ENCODE results near the gene GMDS. TPM values are rescaled to one million over a fixed set of nuclear protein-coding genes. Genes with fewer than 3 reads are reported as not detected.

The GMDS gene
- total RNA-seq, 4 donors from 2014 or later, result 3.4 to 7.2 (median 4.6) TPM

DNA sequence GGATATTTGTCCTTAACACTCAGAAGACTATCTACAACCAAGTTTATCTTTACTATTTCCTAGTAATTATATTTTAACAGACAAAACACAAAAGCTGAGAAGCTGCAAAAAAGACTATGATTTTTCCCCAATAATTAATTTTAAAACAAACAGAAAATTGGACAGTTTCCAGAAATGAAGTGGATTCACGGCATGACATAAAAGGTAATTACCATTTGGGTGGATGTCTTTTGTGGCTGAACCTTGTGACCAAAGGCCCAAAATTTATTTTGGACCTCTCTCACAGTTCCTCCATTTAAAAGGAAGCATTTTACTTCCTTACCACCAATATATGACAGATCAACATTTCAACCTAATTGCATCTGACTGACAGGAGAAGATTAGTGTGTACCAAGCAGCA, 90.2 kb downstream of the GMDS start:
- no peaks in the 10 kb centered on the region for H3K36me3 ChIP-seq
- H3K4me1 ChIP-seq, result no peaks in the 10 kb centered on the region
- H3K9me3 ChIP-seq, result no peaks in the 10 kb centered on the region
- intact Hi-C loops (cut with DNase I; ENCODE audit: low total_unique reads), result no loop called here
- TF ChIP-seq POLR2A (IDR thresholded peaks at IDR 0.05), result no peak
- TF ChIP-seq, protein P1, sequence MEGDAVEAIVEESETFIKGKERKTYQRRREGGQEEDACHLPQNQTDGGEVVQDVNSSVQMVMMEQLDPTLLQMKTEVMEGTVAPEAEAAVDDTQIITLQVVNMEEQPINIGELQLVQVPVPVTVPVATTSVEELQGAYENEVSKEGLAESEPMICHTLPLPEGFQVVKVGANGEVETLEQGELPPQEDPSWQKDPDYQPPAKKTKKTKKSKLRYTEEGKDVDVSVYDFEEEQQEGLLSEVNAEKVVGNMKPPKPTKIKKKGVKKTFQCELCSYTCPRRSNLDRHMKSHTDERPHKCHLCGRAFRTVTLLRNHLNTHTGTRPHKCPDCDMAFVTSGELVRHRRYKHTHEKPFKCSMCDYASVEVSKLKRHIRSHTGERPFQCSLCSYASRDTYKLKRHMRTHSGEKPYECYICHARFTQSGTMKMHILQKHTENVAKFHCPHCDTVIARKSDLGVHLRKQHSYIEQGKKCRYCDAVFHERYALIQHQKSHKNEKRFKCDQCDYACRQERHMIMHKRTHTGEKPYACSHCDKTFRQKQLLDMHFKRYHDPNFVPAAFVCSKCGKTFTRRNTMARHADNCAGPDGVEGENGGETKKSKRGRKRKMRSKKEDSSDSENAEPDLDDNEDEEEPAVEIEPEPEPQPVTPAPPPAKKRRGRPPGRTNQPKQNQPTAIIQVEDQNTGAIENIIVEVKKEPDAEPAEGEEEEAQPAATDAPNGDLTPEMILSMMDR (IDR thresholded peaks at IDR 0.05 in 4 of 5, conservative IDR thresholded peaks at IDR 0.05 in 1 of 5), result no peak
- ATAC-seq (no peak), DNase-seq (no peak)
- in situ Hi-C loops (cut with MboI; ENCODE audit: low sequenced_read_pairs in 4 of 4), result no loop called here
- no peaks in the 10 kb centered on the region for H3K27me3 ChIP-seq
- no peak overlapping the region for H3K4me3 ChIP-seq
- no peak overlapping the region for H3K27ac ChIP-seq

DNA sequence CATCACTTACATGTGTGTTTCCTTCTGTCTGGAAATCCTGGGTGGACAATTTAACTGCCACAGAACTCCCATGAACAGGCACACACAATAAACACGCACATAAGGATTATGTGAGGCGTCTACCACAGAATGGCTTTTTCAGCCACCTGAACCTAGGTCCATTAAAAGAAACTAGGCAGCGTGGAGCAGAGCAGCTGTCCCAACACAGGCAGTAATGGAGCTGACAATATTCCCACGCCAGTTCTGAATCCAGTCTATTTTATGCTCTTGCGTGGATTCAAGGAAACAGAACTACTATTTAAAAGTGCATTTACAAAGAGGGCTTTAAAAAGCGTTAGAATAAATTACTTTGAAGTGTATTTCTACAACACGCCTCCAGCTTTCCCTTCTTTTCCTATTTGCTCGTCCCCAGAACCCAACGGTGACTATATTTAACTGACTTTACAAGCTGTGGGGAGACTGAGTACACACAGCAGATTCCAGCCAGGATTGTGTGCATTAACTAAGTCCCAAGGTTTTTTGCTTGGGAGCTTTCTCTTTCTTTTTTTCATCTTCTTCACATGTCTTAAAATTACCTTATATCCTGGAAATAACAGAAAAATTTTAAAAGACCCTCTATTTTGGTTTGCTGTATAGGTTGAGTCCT, 95.9 kb downstream of the GMDS start:
- Histone ChIP-seq H3K9me3 (no peaks in the 10 kb centered on the region), H3K4me1 (no peaks in the 10 kb centered on the region), H3K36me3 (no peaks in the 10 kb centered on the region), H3K27ac (no peak overlapping the region), H3K27me3 (no peaks in the 10 kb centered on the region), H3K4me3 (no peak overlapping the region)
- no peak for ATAC-seq
- intact Hi-C loops (cut with DNase I; ENCODE audit: low total_unique reads), result no loop called here
- DNase-seq, result no peak
- TF ChIP-seq, protein P1 (IDR thresholded peaks at IDR 0.05 in 4 of 5, conservative IDR thresholded peaks at IDR 0.05 in 1 of 5), result no peak
- TF ChIP-seq POLR2A (IDR thresholded peaks at IDR 0.05), result no peak
- in situ Hi-C loops (cut with MboI; ENCODE audit: low sequenced_read_pairs in 4 of 4), result no loop called here

DNA sequence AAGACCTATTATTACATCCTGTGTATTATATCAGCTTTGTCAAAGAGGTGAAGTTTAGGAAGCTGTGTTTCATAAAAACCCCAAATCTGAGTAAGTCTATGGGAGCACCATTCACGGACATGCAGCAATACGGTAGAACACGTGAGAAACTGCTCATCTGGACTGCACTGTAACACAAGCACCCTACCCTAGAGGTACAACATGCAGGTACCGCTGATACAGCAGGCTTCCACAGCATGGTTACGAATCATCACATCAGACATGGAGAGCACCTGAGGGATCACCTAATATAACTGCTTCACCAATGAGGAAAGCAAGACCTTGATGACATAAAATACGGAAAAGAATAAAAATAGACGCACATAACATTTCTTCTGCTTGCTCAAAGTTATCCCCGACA, 96.7 kb downstream of the GMDS start:
- no peak for ATAC-seq
- intact Hi-C loops (cut with DNase I; ENCODE audit: low total_unique reads), result no loop called here
- H3K36me3 ChIP-seq, result no peaks in the 10 kb centered on the region
- in situ Hi-C loops (cut with MboI; ENCODE audit: low sequenced_read_pairs in 4 of 4), result no loop called here
- H3K4me1 ChIP-seq, result no peaks in the 10 kb centered on the region
- H3K27ac ChIP-seq, result no peak overlapping the region
- TF ChIP-seq, protein P1 (IDR thresholded peaks at IDR 0.05 in 4 of 5, conservative IDR thresholded peaks at IDR 0.05 in 1 of 5), result no peak
- TF ChIP-seq POLR2A (IDR thresholded peaks at IDR 0.05), result no peak
- H3K4me3 ChIP-seq, result no peak overlapping the region
- no peaks in the 10 kb centered on the region for H3K27me3 ChIP-seq
- DNase-seq, result no peak
- H3K9me3 ChIP-seq, result no peaks in the 10 kb centered on the region

DNA sequence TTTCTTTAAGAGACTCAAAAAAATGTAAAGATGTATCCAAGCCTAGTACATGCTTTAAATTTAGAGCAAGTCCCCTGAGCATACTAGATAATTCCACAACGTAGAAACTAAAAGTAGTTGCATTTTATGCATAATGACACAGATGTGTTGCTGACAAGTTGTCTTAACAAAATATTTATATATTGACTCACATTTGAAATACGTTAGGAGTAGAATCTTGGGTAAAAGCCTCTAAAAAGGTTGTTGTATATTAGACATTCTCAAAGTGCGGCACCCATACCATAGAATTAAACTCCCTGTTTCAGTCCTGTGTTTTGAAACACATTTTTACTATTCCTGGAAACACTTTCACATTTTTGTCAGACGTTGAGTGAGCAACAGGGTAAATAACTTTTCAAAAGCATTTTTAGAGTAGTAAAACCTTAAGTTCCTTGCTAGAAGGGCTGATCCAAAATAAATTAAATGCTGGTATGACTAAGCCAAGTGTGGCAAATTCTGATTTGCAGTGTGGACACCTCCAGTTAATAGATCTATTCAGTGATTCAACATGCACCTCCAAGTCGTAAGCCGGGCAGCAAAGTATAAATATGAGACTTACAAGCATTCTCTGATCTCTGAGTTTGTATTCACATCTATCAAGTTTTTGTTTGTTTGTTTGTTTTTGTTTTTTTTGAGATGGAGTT, 97.5 kb downstream of the GMDS start:
- Histone ChIP-seq H3K36me3 (no peaks in the 10 kb centered on the region), H3K4me1 (no peaks in the 10 kb centered on the region), H3K27ac (no peak overlapping the region), H3K4me3 (no peak overlapping the region), H3K9me3 (no peaks in the 10 kb centered on the region), H3K27me3 (no peaks in the 10 kb centered on the region)
- no peak for TF ChIP-seq POLR2A (IDR thresholded peaks at IDR 0.05)
- TF ChIP-seq, protein P1 (IDR thresholded peaks at IDR 0.05 in 4 of 5, conservative IDR thresholded peaks at IDR 0.05 in 1 of 5), result no peak
- DNase-seq, result no peak
- intact Hi-C loops (cut with DNase I; ENCODE audit: low total_unique reads) (no loop called here), in situ Hi-C loops (cut with MboI; ENCODE audit: low sequenced_read_pairs in 4 of 4) (no loop called here)
- no peak for ATAC-seq

Measured in gastrocnemius medialis (tissue), 4 donors.